MM.1S (cell line): ENCODE results near the gene XPR1.

Experiments used
- DNase-seq: peaks from one replicate; pipeline ENCODE4 v3.0.0-alpha.2; 2015
- H2AFZ ChIP-seq: fragments of 300-600 bp; sonication (generic); 2 replicates; pipeline ENCODE4 v1.6.0; 2016; ENCODE audit warnings: antibody characterized with exemption, low read length
- H3F3A ChIP-seq: fragments of 300-600 bp; sonication (generic); 2 replicates; pipeline ENCODE4 v1.6.1; 2016; ENCODE audit warnings: mild to moderate bottlenecking, antibody characterized with exemption, low read length, moderate library complexity, mixed read lengths; ENCODE audit not compliant: insufficient read depth
- H3K27ac ChIP-seq: fragments of 300-600 bp; sonication (generic); 2 replicates; pipeline ENCODE4 v1.5.1; 2016; ENCODE audit warnings: mild to moderate bottlenecking, low read length
- H3K27me3 ChIP-seq: fragments of 300-600 bp; sonication (generic); replicated peaks from 2 replicates; pipeline ENCODE4 v1.6.0; 2016; ENCODE audit warnings: low read length; ENCODE audit not compliant: insufficient read depth
- H3K36me3 ChIP-seq: fragments of 300-600 bp; sonication (generic); replicated peaks from 2 replicates; pipeline ENCODE4 v1.6.1; 2016; ENCODE audit warnings: mild to moderate bottlenecking, low read length, mixed read lengths; ENCODE audit not compliant: insufficient read depth
- H3K4me1 ChIP-seq: fragments of 300-600 bp; sonication (generic); 2 replicates; pipeline ENCODE4 v1.6.1; 2016; ENCODE audit warnings: low read length, mixed read lengths
- H3K4me2 ChIP-seq: fragments of 300-600 bp; sonication (generic); 2 replicates; pipeline ENCODE4 v1.6.0; 2016; ENCODE audit warnings: low read depth, low read length
- H3K4me3 ChIP-seq: fragments of 300-600 bp; sonication (generic); 2 replicates; pipeline ENCODE4 v1.5.1; 2016; ENCODE audit warnings: low read length, mixed read lengths
- H3K79me2 ChIP-seq: fragments of 300-600 bp; sonication (generic); 2 replicates; pipeline ENCODE4 v1.6.1; 2016; ENCODE audit warnings: mixed run types, low read length, mixed read lengths
- H3K9ac ChIP-seq: fragments of 300-600 bp; sonication (generic); 2 replicates; pipeline ENCODE4 v1.6.1; 2016; ENCODE audit warnings: low read length, mixed read lengths
- H3K9me2 ChIP-seq: fragments of 300-600 bp; sonication (generic); replicated peaks from 2 replicates; pipeline ENCODE4 v1.6.1; 2016; ENCODE audit warnings: mild to moderate bottlenecking, low read length, mixed read lengths; ENCODE audit not compliant: insufficient read depth
- H3K9me3 ChIP-seq: fragments of 300-600 bp; sonication (generic); replicated peaks from 2 replicates; pipeline ENCODE4 v1.6.1; 2016; ENCODE audit warnings: mild to moderate bottlenecking, low read length, mixed read lengths; ENCODE audit not compliant: insufficient read depth
- H4K20me1 ChIP-seq: fragments of 300-600 bp; sonication (generic); 2 replicates; pipeline ENCODE4 v1.6.1; 2016; ENCODE audit warnings: mild to moderate bottlenecking, low read length, moderate library complexity, mixed read lengths; ENCODE audit not compliant: insufficient read depth
- CTCF ChIP-seq: fragments of 300-600 bp; sonication (generic); IDR thresholded peaks from 2 replicates; pipeline ENCODE4 v1.5.1; 2016; ENCODE audit warnings: antibody characterized with exemption, low read length, mixed read lengths
- EZH2 ChIP-seq: fragments of 300-600 bp; sonication (generic); optimal IDR thresholded peaks from 2 replicates; pipeline ENCODE3; 2017; ENCODE audit warnings: low read depth, mild to moderate bottlenecking, antibody characterized with exemption, low read length, mixed read lengths
- EZH2phosphoT487 ChIP-seq: fragments of 300-600 bp; sonication (generic); IDR thresholded peaks from 2 replicates; pipeline ENCODE4 v1.6.1; 2018; ENCODE audit warnings: antibody characterized with exemption, low read length

XPR1 gene

DNA sequence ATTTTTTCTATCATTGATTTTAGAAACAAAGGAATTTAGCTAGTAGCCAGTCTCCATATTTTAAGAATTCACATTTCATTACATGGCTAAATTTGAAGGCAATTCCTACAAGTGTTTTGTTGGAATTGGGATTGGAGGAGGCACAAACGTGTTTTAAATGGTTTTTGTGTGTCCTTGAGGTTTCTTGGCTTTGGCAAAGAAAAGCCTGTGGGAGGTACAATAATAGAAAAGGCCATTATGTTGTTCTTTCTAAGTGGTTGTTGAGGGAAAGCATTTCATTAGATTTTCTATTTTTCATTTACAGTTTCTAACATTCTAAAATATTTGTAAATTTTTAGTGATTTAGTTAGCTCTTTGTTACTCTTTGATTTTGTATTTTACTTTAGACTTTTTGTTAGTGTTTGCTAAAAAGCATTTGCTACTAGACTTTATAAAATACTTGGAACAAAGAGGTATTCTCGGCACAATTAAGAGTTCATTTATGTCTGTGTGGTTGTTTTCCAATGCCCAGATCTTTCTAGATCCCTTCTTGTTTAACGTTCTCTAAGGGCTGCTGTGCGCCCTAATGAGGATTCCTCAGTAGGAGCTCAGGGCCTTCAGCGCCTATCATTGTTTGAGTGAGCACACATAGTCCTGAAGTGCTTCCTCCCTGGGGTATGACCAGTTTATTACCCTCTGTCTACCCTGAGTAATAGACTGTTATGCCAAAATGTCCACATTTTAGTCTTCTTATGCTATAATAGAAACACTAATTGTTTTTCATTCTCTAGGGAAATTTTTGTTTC lies 210.9 kb downstream of the XPR1 start:
- TF ChIP-seq EZH2phosphoT487 (no peak), CTCF (no peak), EZH2 (no peak)
- H3K4me2 ChIP-seq: no peak overlapping the region
- no peak for DNase-seq
- H3K9me3 ChIP-seq: no peaks in the 10 kb centered on the region
- H3K9ac ChIP-seq: no peak overlapping the region
- H2AFZ ChIP-seq: no peak overlapping the region
- H3K27me3 ChIP-seq: no peaks in the 10 kb centered on the region
- H3K27ac ChIP-seq: no peak overlapping the region
- no peaks in the 10 kb centered on the region for H3K79me2 ChIP-seq
- H3K4me1 ChIP-seq: peaks cover 6% of the 10 kb centered on the region
- H4K20me1 ChIP-seq: no peaks in the 10 kb centered on the region
- H3F3A ChIP-seq: no peaks in the 10 kb centered on the region
- no peaks in the 10 kb centered on the region for H3K9me2 ChIP-seq
- H3K4me3 ChIP-seq: no peak overlapping the region
- no peaks in the 10 kb centered on the region for H3K36me3 ChIP-seq

DNA sequence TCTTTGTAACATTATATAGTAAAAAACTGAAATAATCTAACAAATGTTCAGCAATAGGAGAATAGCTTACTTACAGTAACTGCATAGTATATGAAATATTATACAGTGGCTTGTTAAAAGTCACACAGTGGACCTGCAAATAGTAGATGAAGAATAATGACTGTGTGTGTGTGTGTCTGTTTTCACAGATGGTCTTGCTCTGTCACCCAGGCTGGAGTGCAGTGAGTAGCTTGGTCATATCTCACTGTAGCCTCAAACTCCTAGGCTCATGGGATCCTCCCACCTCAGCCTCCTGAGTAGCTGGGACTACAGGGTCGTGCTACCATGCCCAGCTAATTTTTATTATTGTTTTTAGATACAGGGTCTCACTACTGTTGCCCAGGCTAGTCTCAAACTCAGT lies 213.5 kb downstream of the XPR1 start:
- H2AFZ ChIP-seq: no peak overlapping the region

GRCh38 chr1:180848191-180848590 lies 216.4 kb downstream of the XPR1 start:
- Histone ChIP-seq H3F3A (peaks cover 22% of the 10 kb centered on the region), H3K9me2 (no peaks in the 10 kb centered on the region), H2AFZ (no peak overlapping the region), H3K27me3 (no peaks in the 10 kb centered on the region), H3K4me2 (no peak overlapping the region), H3K4me3 (no peak overlapping the region), H3K27ac (peak overlapping the region; percentile 85; the same call in 1 of the 2 replicates), H3K79me2 (no peaks in the 10 kb centered on the region), H3K4me1 (peaks cover 53% of the 10 kb centered on the region), H4K20me1 (no peaks in the 10 kb centered on the region), H3K36me3 (no peaks in the 10 kb centered on the region), H3K9me3 (no peaks in the 10 kb centered on the region), H3K9ac (no peak overlapping the region)
- DNase-seq: no peak
- TF ChIP-seq CTCF: no peak
- no peak for TF ChIP-seq EZH2
- no peak for TF ChIP-seq EZH2phosphoT487

More for the DNA sequence above, 213.5 kb downstream of the XPR1 start:
- no peak for DNase-seq
- H3K27me3 ChIP-seq: no peaks in the 10 kb centered on the region
- no peak overlapping the region for H3K4me2 ChIP-seq
- no peaks in the 10 kb centered on the region for H3K9me2 ChIP-seq
- no peak for TF ChIP-seq EZH2
- no peak for TF ChIP-seq CTCF
- TF ChIP-seq EZH2phosphoT487: no peak
- H3K4me1 ChIP-seq: peaks cover 28% of the 10 kb centered on the region
- no peaks in the 10 kb centered on the region for H3K9me3 ChIP-seq
- H3K27ac ChIP-seq: no peak overlapping the region
- H3K4me3 ChIP-seq: no peak overlapping the region
- peaks cover 20% of the 10 kb centered on the region for H3F3A ChIP-seq
- H3K9ac ChIP-seq: no peak overlapping the region
- H3K79me2 ChIP-seq: no peaks in the 10 kb centered on the region
- no peaks in the 10 kb centered on the region for H3K36me3 ChIP-seq
- no peaks in the 10 kb centered on the region for H4K20me1 ChIP-seq
